Calu3 (cell line): ENCODE data around the gene COX7A2. TPM values are rescaled to one million over a fixed set of nuclear protein-coding genes. Genes with fewer than 3 reads are reported as not detected.

Source experiments
- BruUV-seq: library from RNA; stranded (reverse); fragments of 400-500 nt; replicated peaks from 2 replicates; lab custom pipeline; 2021; lab: Mats Ljungman, UMichigan
- CTCF ChIA-PET: fragments of 300-600 bp; sonication (Branson Sonifier 250); formaldehyde crosslinking; loops from one replicate; lab custom pipeline; 2022; ENCODE audit warnings: antibody characterized with exemption; lab: Charles Lee
- DNase-seq: peaks from one replicate; pipeline ENCODE4 v3.0.0; 2022
- H3K27ac Mint-ChIP-seq: one replicate; pipeline ENCODE4 v1.8.0; 2022; ENCODE audit warnings: mixed read lengths; ENCODE audit not compliant: unreplicated experiment
- H3K27me3 Mint-ChIP-seq: one replicate; pipeline ENCODE4 v1.8.0; 2022; ENCODE audit warnings: mixed read lengths; ENCODE audit not compliant: unreplicated experiment
- H3K36me3 Mint-ChIP-seq: one replicate; pipeline ENCODE4 v1.8.0; 2022; ENCODE audit warnings: mild to moderate bottlenecking, moderate library complexity, mixed read lengths; ENCODE audit not compliant: insufficient read depth, unreplicated experiment
- H3K4me1 Mint-ChIP-seq: one replicate; pipeline ENCODE4 v1.8.0; 2022; ENCODE audit warnings: mild to moderate bottlenecking, low read depth, mixed read lengths; ENCODE audit not compliant: unreplicated experiment
- H3K4me3 Mint-ChIP-seq: one replicate; pipeline ENCODE4 v1.8.0; 2022; ENCODE audit warnings: mild to moderate bottlenecking, low read depth, moderate library complexity, mixed read lengths; ENCODE audit not compliant: unreplicated experiment
- H3K9me3 Mint-ChIP-seq: one replicate; pipeline ENCODE4 v1.8.0; 2022; ENCODE audit warnings: low read depth, mixed read lengths; ENCODE audit not compliant: unreplicated experiment
- CTCF ChIP-seq: fragments of 200-600 bp; IDR thresholded peaks from one replicate; pipeline ENCODE4 v1.8.0; 2022; ENCODE audit warnings: antibody characterized with exemption; ENCODE audit not compliant: unreplicated experiment
- intact Hi-C: fragments of 100-400 bp; cut with micrococcal nuclease; formaldehyde crosslinking; loops from one replicate; pipeline ENCODE4 v1.10.0; 2022; ENCODE audit not compliant: unreplicated experiment
- total RNA-seq: library from RNA; stranded (reverse); gene quantifications from 2 replicates; pipeline ENCODE4 v1.2.3, GENCODE V29; 2022

The COX7A2 gene
- total RNA-seq, 1 experiment from 2014 or later = 459 TPM

- no peak overlapping the region for H3K27ac Mint-ChIP-seq
- BruUV-seq = no TSS peak
- H3K4me1 Mint-ChIP-seq = no peaks in the 10 kb centered on the region
- no peak for DNase-seq
- CTCF ChIA-PET = no interaction called here
- no peaks in the 10 kb centered on the region for H3K9me3 Mint-ChIP-seq
- H3K4me3 Mint-ChIP-seq = no peak overlapping the region
- intact Hi-C loops = no loop called here
- no peaks in the 10 kb centered on the region for H3K27me3 Mint-ChIP-seq
- no peak for TF ChIP-seq CTCF
- H3K36me3 Mint-ChIP-seq = peaks cover 24% of the 10 kb centered on the region
Measured at GRCh38 chr6:75235271-75235670, 8.3 kb downstream of the COX7A2 start.

- no peaks in the 10 kb centered on the region for H3K27me3 Mint-ChIP-seq
- intact Hi-C loops = no loop called here
- no peak for DNase-seq
- no peaks in the 10 kb centered on the region for H3K9me3 Mint-ChIP-seq
- BruUV-seq = no TSS peak
- H3K4me3 Mint-ChIP-seq = no peak overlapping the region
- H3K4me1 Mint-ChIP-seq = no peaks in the 10 kb centered on the region
- CTCF ChIA-PET = no interaction called here
- peaks cover 17% of the 10 kb centered on the region for H3K36me3 Mint-ChIP-seq
- TF ChIP-seq CTCF = no peak
- no peak overlapping the region for H3K27ac Mint-ChIP-seq
Measured at GRCh38 chr6:75234126-75234865, 9.3 kb downstream of the COX7A2 start.

GRCh38 chr6:75233092-75233615, 10.4 kb downstream of the COX7A2 start:
- CTCF ChIA-PET = interaction anchor here (0.8 kb wide), 1 partner anchor 27 kb away, joined by 3 read pairs; the partner anchor contains the start of gene COL12A1
- Mint-ChIP-seq H3K9me3 (no peaks in the 10 kb centered on the region), H3K4me3 (no peak overlapping the region), H3K27me3 (no peaks in the 10 kb centered on the region), H3K36me3 (peaks cover 15% of the 10 kb centered on the region), H3K4me1 (no peaks in the 10 kb centered on the region), H3K27ac (no peak overlapping the region)
- no peak for TF ChIP-seq CTCF
- BruUV-seq = no TSS peak
- intact Hi-C loops = no loop called here
- no peak for DNase-seq

GRCh38 chr6:75230484-75231325, 12.9 kb downstream of the COX7A2 start:
- TF ChIP-seq CTCF = peak; percentile 59
- peak; percentile 51 for DNase-seq
- intact Hi-C loops = no loop called here
- no peaks in the 10 kb centered on the region for H3K36me3 Mint-ChIP-seq
- H3K27ac Mint-ChIP-seq = no peak overlapping the region
- no peaks in the 10 kb centered on the region for H3K27me3 Mint-ChIP-seq
- H3K9me3 Mint-ChIP-seq = no peaks in the 10 kb centered on the region
- CTCF ChIA-PET = no interaction called here
- H3K4me1 Mint-ChIP-seq = no peaks in the 10 kb centered on the region
- H3K4me3 Mint-ChIP-seq = no peak overlapping the region
- no TSS peak for BruUV-seq
